K562 (cell line): ENCODE data around the gene TXNRD2. TPM values are rescaled to one million over a fixed set of nuclear protein-coding genes. Genes with fewer than 3 reads are reported as not detected.

ENCODE experiments used
- BRD9 ChIP-seq: fragments of 450-650 bp; IDR thresholded peaks from 2 replicates; pipeline ENCODE4 v1.6.1; 2018; ENCODE audit warnings: low read depth; ENCODE audit not compliant: partially characterized antibody
- CBX1 ChIP-seq: sonication (generic); IDR thresholded peaks from 2 replicates; pipeline ENCODE4 v1.6.1; 2016; ENCODE audit warnings: antibody characterized with exemption, low read depth, mild to moderate bottlenecking
- HNRNPUL1 ChIP-seq: fragments of 200-400 bp; formaldehyde crosslinking; IDR thresholded peaks from 2 replicates; pipeline ENCODE4 v1.6.1; 2017; ENCODE audit warnings: low read length
- KLF10 ChIP-seq: fragments of 250-450 bp; sonication (Bioruptor Pico); IDR thresholded peaks from 2 replicates; pipeline ENCODE4 v1.6.1; 2021; ENCODE audit warnings: matching md5 sums
- MAFK ChIP-seq: IDR thresholded peaks from 2 replicates; pipeline ENCODE4 v1.6.1; 2011; ENCODE audit warnings: low read length, improper control_type of control experiment
- MTA2 ChIP-seq: fragments of 450-650 bp; IDR thresholded peaks from 2 replicates; pipeline ENCODE4 v1.6.1; 2016; ENCODE audit warnings: low read depth
- NBN ChIP-seq: fragments of 450-650 bp; IDR thresholded peaks from 2 replicates; pipeline ENCODE4 v1.6.1; 2016; ENCODE audit warnings: low read depth, mild to moderate bottlenecking
- NUFIP1 ChIP-seq: fragments of 450-650 bp; IDR thresholded peaks from 2 replicates; pipeline ENCODE4 v1.6.1; 2018; ENCODE audit not compliant: partially characterized antibody
- RUNX1 ChIP-seq: sonication (generic); IDR thresholded peaks from 2 replicates; pipeline ENCODE4 v1.6.1; 2016; ENCODE audit warnings: antibody characterized with exemption, low read depth
- SAFB2 ChIP-seq: fragments of 200-400 bp; formaldehyde crosslinking; IDR thresholded peaks from 2 replicates; pipeline ENCODE4 v1.6.1; 2018; ENCODE audit warnings: borderline replicate concordance, low read length, low read depth, moderate library complexity; ENCODE audit not compliant: severe bottlenecking
- SETDB1 ChIP-seq: IDR thresholded peaks from one replicate; pipeline ENCODE4 v1.6.1; 2012; ENCODE audit warnings: low read length, control low read depth, inconsistent platforms
- SMARCC2 ChIP-seq: fragments of 450-650 bp; IDR thresholded peaks from 2 replicates; pipeline ENCODE4 v1.6.1; 2017; ENCODE audit warnings: antibody characterized with exemption, moderate library complexity, mild to moderate bottlenecking, low read depth
- ZFX ChIP-seq: sonication (generic); formaldehyde crosslinking; IDR thresholded peaks from 2 replicates; pipeline ENCODE4 v1.8.0; 2022; ENCODE audit warnings: mild to moderate bottlenecking, missing genetic modification reagents, moderate library complexity
- ZNF253 ChIP-seq: fragments of 250-450 bp; sonication (Bioruptor Pico); conservative IDR thresholded peaks from 2 replicates; pipeline ENCODE4 v1.6.1; 2021; ENCODE audit warnings: mild to moderate bottlenecking
- ZNF318 ChIP-seq, 2 experiments: fragments of 450-650 bp; IDR thresholded peaks; 2 replicates each; pipeline ENCODE4 v1.6.1; 2016; ENCODE audit warnings: mild to moderate bottlenecking in 2 of 2, borderline replicate concordance in 1 of 2, low read depth in 1 of 2, moderate library complexity in 1 of 2
- ZSCAN29 ChIP-seq: fragments of 450-650 bp; IDR thresholded peaks from 2 replicates; pipeline ENCODE4 v1.6.1; 2017
- polyA plus RNA-seq, 8 experiments: library from polyadenylated mRNA; depleted of rRNA in 4 of 8; stranded (reverse) in 5 of 8; unstranded in 3 of 8; fragments of >200 nt; fragmentation: Nextera tagmentation in 2 of 8; fragmentation: Illumina TruSeq in 1 of 8; extraction: Ambion mirVana in 2 of 8; extraction: Trizol in 1 of 8; gene quantifications; 2 replicates each; pipeline versions ENCODE4 v1.2.1 to v1.2.3, GENCODE V29; 2011 to 2014; ENCODE audit warnings: inconsistent platforms in 1 of 8, missing spikeins in 1 of 8
- total RNA-seq, 7 experiments: library from RNA; depleted of rRNA in 6 of 7; stranded (reverse); fragments of >200 nt in 6 of 7; fragmentation: Illumina TruSeq in 2 of 7; extraction: Trizol in 2 of 7; gene quantifications; 2 replicates each; pipeline versions ENCODE4 v1.2.1 to v1.2.3, GENCODE V29; 2011 to 2021; ENCODE audit warnings: low replicate concordance in 1 of 7

Gene TXNRD2
- total and polyA plus RNA-seq, 9 of the 15 experiments (the other 6 are each of a cell fraction or from before 2014, with no cell fraction given): 3.3 to 80.2 (median 49.4) TPM

DNA sequence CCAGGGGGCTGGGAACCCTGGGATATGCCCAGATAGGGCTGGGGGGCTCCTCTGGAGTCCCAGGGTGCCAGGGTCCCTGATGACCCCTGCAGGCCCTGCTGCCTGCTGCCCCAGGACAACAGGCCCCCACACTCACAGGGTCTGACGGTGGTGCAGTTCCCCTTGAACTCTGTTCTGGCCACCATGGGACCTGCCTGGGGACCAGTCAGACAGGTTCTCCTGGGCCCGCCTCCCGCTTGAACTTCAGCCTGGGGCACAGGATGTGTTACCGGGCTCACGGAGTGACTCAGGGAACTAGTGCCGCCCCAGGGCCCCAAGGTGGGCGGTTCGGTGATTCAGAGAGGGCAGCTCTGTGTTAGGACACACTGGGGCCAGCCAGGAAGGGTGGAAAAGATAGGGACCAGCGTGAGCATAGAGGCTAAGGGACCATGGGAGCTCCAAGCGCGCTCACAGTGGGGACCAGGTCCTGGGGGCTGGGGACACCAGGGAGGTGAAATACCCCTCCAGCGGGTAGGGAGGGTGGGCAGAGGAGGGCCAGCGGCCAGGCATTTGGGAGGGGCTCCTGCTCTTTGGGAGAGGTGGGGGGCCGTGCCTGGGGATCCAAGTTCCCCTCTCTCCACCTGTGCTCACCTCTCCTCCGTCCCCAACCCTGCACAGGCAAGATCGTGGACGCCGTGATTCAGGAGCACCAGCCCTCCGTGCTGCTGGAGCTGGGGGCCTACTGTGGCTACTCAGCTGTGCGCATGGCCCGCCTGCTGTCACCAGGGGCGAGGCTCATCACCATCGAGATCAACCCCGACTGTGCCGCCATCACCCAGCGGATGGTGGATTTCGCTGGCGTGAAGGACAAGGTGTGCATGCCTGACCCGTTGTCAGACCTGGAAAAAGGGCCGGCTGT lies 21.5 kb upstream of the TXNRD2 start (continued):
- TF ChIP-seq ZNF318 (IDR thresholded peaks at IDR 0.05; ENCODE audit: borderline replicate concordance in 1 of 2, low read depth in 1 of 2) (no peak), MTA2 (no peak), CBX1 (no peak), SAFB2 (no peak), ZNF253 (CRISPR knock-in tag) (no peak), MAFK (no peak), SETDB1 (no peak), SMARCC2 (no peak), NBN (no peak), KLF10 (no peak), ZSCAN29 (0 out of 2 replicates have a peak, but pooled peaks have one; percentile 42), HNRNPUL1 (peak; percentile 72; the same call in 1 of the 2 replicates), NUFIP1 (no peak), RUNX1 (no peak), BRD9 (no peak), ZFX (CRISPR knock-in tag) (no peak)
